Stomach (tissue), 9 donors: ENCODE results near the gene FAM110A. TPM values are rescaled to one million over a fixed set of nuclear protein-coding genes. Genes with fewer than 3 reads are reported as not detected.

Experiments
- DNase-seq, 2 donors: peaks; one replicate each; pipeline versions ENCODE4 v3.0.0 to v3.0.0-alpha.2; 2013 to 2019
- H3K27ac ChIP-seq, 5 donors: fragments of 200-600 bp in 4 of 5; sonication (generic) in 4 of 5; one replicate each; pipeline ENCODE4 v1.5.1; 2013 to 2019; ENCODE audit warnings: mild to moderate bottlenecking in 1 of 5, moderate library complexity in 1 of 5
- H3K27me3 ChIP-seq, 3 donors: fragments of 200-600 bp; sonication (generic); one replicate each; pipeline ENCODE4 v1.5.1; 2017 to 2019; ENCODE audit warnings: mixed run types in 1 of 3
- H3K36me3 ChIP-seq, 4 donors: fragments of 200-600 bp; sonication (generic); 1 replicate in 3 of 4; 2 replicates in 1 of 4; pipeline ENCODE4 v1.5.1; 2016 to 2019
- H3K4me1 ChIP-seq, 4 donors: fragments of 200-600 bp; sonication (generic); one replicate each; pipeline ENCODE4 v1.5.1; 2016 to 2019
- H3K4me3 ChIP-seq, 4 donors: fragments of 200-600 bp; sonication (generic) in 3 of 4; one replicate each; pipeline ENCODE4 v1.5.1; 2016 to 2019; ENCODE audit warnings: mild to moderate bottlenecking in 1 of 4
- H3K9me3 ChIP-seq, 4 donors: fragments of 200-600 bp; sonication (generic); one replicate each; pipeline ENCODE4 v1.5.1; 2016 to 2019
- CTCF ChIP-seq, 7 experiments: fragments of 450-650 bp in 4 of 7; fragments of 200-600 bp in 3 of 7; sonication (generic) in 3 of 7; IDR thresholded peaks; one replicate each; pipeline ENCODE4 v1.5.1; 2016 to 2019; ENCODE audit warnings: antibody characterized with exemption in 7 of 7, control low read depth in 2 of 7, mild to moderate bottlenecking in 1 of 7
- EP300 ChIP-seq: sonication (generic); formaldehyde crosslinking; IDR thresholded peaks from one replicate; pipeline ENCODE4 v1.6.1; 2017; ENCODE audit warnings: antibody characterized with exemption
- POLR2A ChIP-seq, 4 donors: fragments of 450-650 bp; IDR thresholded peaks; one replicate each; pipeline ENCODE4 v1.6.1; 2016; ENCODE audit warnings: antibody characterized with exemption in 4 of 4, control low read depth in 2 of 4, mild to moderate bottlenecking in 1 of 4, moderate library complexity in 1 of 4
- POLR2AphosphoS5 ChIP-seq, 3 donors: sonication (generic); formaldehyde crosslinking; IDR thresholded peaks; one replicate each; pipeline ENCODE4 v1.6.1; 2016; ENCODE audit warnings: antibody characterized with exemption in 3 of 3
- WGBS, 5 donors: extraction: QIAGEN DNeasy Blood & Tissue Kit in 3 of 5; methylation state at CpG; one replicate each; pipeline versions ENCODE4 v1.1.5 to v1.1.7; 2013 to 2018; 5-methylcytosine and 5-hydroxymethylcytosine counted together
- intact Hi-C: fragments of 100-400 bp; cut with DNase I; formaldehyde crosslinking; loops from one replicate; pipeline ENCODE4 v1.15.1; 2023; ENCODE audit warnings: low total_unique reads
- polyA plus RNA-seq, 3 donors: library from polyadenylated mRNA; stranded (reverse); fragments of 200-250 nt; gene quantifications; one replicate each; pipeline ENCODE4 v1.2.3, GENCODE V29; 2013
- total RNA-seq, 5 donors: library from RNA; depleted of rRNA; stranded (reverse); fragments of >200 nt; gene quantifications; one replicate each; pipeline versions ENCODE4 v1.1.0 to v1.2.3, GENCODE V29; 2014 to 2016
- donor health status: healthy with polysubstance abuse.
- donor health status: Bipolar disorder and iron deficiency.
- donor health status: healthy.

FAM110A gene
- total and polyA plus RNA-seq, 8 donors, result 0.58 to 17.6 (median 3.8) TPM

- TF ChIP-seq POLR2AphosphoS5 (IDR thresholded peaks at IDR 0.05) (no peak), POLR2A (IDR thresholded peaks at IDR 0.05) (no peak), CTCF (IDR thresholded peaks at IDR 0.05) (no peak), EP300 (no peak)
- intact Hi-C loops, result no loop called here
- 47 to 71% (median 50%) methylated on average over 6 of the region's 6 CpGs for WGBS, 5 donors
Observed at GRCh38 chr20:854601-855000, 21.1 kb downstream of the FAM110A start.

GRCh38 chr20:855466-856360, 22.2 kb downstream of the FAM110A start:
- TF ChIP-seq POLR2AphosphoS5 (IDR thresholded peaks at IDR 0.05) (no peak), POLR2A (IDR thresholded peaks at IDR 0.05) (no peak), CTCF (IDR thresholded peaks at IDR 0.05) (no peak), EP300 (no peak)
- intact Hi-C loops, result no loop called here
- Histone ChIP-seq H3K27ac (no peak overlapping the region), H3K4me1 (peaks cover 0 to 16% (median 2%) of the 10 kb centered on the region in 4 donors), H3K36me3 (no peaks in the 10 kb centered on the region), H3K9me3 (no peaks in the 10 kb centered on the region), H3K4me3 (no peak overlapping the region), H3K27me3 (no peaks in the 10 kb centered on the region)
- WGBS, 5 donors, result 45 to 62% (median 61%) methylated on average over 10 to 11 of the region's 11 CpGs
- DNase-seq, result no peak

More at GRCh38 chr20:854601-855000, 21.1 kb downstream of the FAM110A start:
- Histone ChIP-seq H3K27ac (no peak overlapping the region), H3K27me3 (no peaks in the 10 kb centered on the region), H3K36me3 (no peaks in the 10 kb centered on the region), H3K4me1 (peaks cover 0 to 16% (median 2%) of the 10 kb centered on the region in 4 donors), H3K9me3 (no peaks in the 10 kb centered on the region), H3K4me3 (no peak overlapping the region)
- DNase-seq, result no peak

GRCh38 chr20:856361-856775, 22.9 kb downstream of the FAM110A start:
- TF ChIP-seq CTCF (IDR thresholded peaks at IDR 0.05) (no peak), POLR2A (IDR thresholded peaks at IDR 0.05) (no peak), EP300 (no peak), POLR2AphosphoS5 (IDR thresholded peaks at IDR 0.05) (no peak)
- H3K36me3 ChIP-seq, result no peaks in the 10 kb centered on the region
- intact Hi-C loops, result no loop called here
- no peak overlapping the region for H3K27ac ChIP-seq
- H3K27me3 ChIP-seq, result no peaks in the 10 kb centered on the region
- no peak for DNase-seq
- no peaks in the 10 kb centered on the region for H3K9me3 ChIP-seq
- 47 to 68% (median 51%) methylated on average over 6 to 12 of the region's 12 CpGs for WGBS, 5 donors
- H3K4me3 ChIP-seq, result no peak overlapping the region
- peaks cover 0 to 16% (median 2%) of the 10 kb centered on the region in 4 donors for H3K4me1 ChIP-seq

GRCh38 chr20:858011-858410, 24.5 kb downstream of the FAM110A start:
- TF ChIP-seq CTCF (IDR thresholded peaks at IDR 0.05), result no peak
- TF ChIP-seq POLR2AphosphoS5 (IDR thresholded peaks at IDR 0.05), result no peak
- TF ChIP-seq POLR2A (IDR thresholded peaks at IDR 0.05), result no peak
- no peak for TF ChIP-seq EP300
- Histone ChIP-seq H3K4me3 (no peak overlapping the region), H3K4me1 (peaks cover 0 to 16% (median 2%) of the 10 kb centered on the region in 4 donors), H3K27me3 (no peaks in the 10 kb centered on the region), H3K9me3 (no peaks in the 10 kb centered on the region), H3K36me3 (no peaks in the 10 kb centered on the region), H3K27ac (no peak overlapping the region)
- no peak for DNase-seq
- intact Hi-C loops, result no loop called here
- 79 to 87% (median 84%) methylated on average over 6 of the region's 6 CpGs for WGBS, 5 donors
